ENCODE measurements around the gene PRKAB1. TPM values are rescaled to one million over a fixed set of nuclear protein-coding genes. Genes with fewer than 3 reads are reported as not detected.

PRKAB1 gene
- total RNA-seq, 1 experiment from 2014 or later = 32.3 TPM

GRCh38 chr12:119684711-119685369 is 16.9 kb downstream of the PRKAB1 start:
- no peak overlapping the region for H3K4me3 Mint-ChIP-seq
- H3K4me1 Mint-ChIP-seq = peaks cover 7% of the 10 kb centered on the region
- no peaks in the 10 kb centered on the region for H3K27me3 Mint-ChIP-seq (ENCODE audit: low read depth)
- ChIA-PET POLR2A (no interaction called here), CTCF (interaction anchor here (0.5 to 2.8 kb wide), 3 partner anchors 10 to 885 kb away, joined by 3 to 15 read pairs (median 3); no protein-coding TSS in a partner anchor)
- TF ChIP-seq ATF3 (CRISPR knock-in tag; conservative IDR thresholded peaks at IDR 0.05) = no peak
- no peak for TF ChIP-seq ZBTB43 (CRISPR knock-in tag; IDR thresholded peaks at IDR 0.05)
- no peak for TF ChIP-seq E2F4 (CRISPR knock-in tag; IDR thresholded peaks at IDR 0.05; ENCODE audit: borderline replicate concordance, low read depth)
- no peaks in the 10 kb centered on the region for H3K9me3 Mint-ChIP-seq
- peaks cover 51% of the 10 kb centered on the region for H3K36me3 Mint-ChIP-seq
- DNase-seq (ENCODE audit: low spot score) (no peak), ATAC-seq (no peak)
- no peak overlapping the region for H3K27ac Mint-ChIP-seq

DNA sequence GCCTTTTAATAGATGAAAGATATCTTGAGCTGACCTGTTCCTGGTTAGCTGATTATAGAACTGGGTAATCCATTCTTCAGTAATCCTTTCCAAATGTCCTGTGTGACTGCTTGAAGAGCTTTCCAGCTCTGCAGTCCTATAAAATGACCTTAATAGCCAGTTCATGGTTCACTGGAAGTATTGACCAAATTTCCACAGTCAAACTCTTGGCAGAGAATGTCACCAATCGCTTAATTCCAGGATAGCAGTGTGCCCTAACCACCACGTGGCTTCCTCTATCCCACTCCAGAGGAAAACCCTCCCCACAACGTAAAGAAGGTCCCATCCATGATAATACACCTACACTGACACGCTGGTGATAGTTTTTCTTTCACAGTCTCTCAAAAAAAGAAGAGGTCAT is 17.4 kb downstream of the PRKAB1 start:
- Mint-ChIP-seq H3K27ac (no peak overlapping the region; the same call in 1 of the 2 replicates), H3K36me3 (peaks cover 49% of the 10 kb centered on the region), H3K27me3 (ENCODE audit: low read depth) (no peaks in the 10 kb centered on the region), H3K4me1 (peaks cover 7% of the 10 kb centered on the region), H3K9me3 (no peaks in the 10 kb centered on the region), H3K4me3 (no peak overlapping the region)
- no peak for TF ChIP-seq MXD4 (CRISPR knock-in tag; IDR thresholded peaks at IDR 0.05; ENCODE audit: borderline replicate concordance)
- TF ChIP-seq GRHL2 (CRISPR knock-in tag; IDR thresholded peaks at IDR 0.05; ENCODE audit: insufficient replicate concordance, severe bottlenecking) = no peak
- TF ChIP-seq ZNF671 (CRISPR knock-in tag; IDR thresholded peaks at IDR 0.05) = no peak
- TF ChIP-seq ATF6 (CRISPR knock-in tag; IDR thresholded peaks at IDR 0.05) = no peak
- TF ChIP-seq ZNF425 (CRISPR knock-in tag; conservative IDR thresholded peaks at IDR 0.05) = no peak
- no peak for TF ChIP-seq STAT6 (CRISPR knock-in tag; conservative IDR thresholded peaks at IDR 0.05; ENCODE audit: low read depth)
- TF ChIP-seq ZNF423 (CRISPR knock-in tag; IDR thresholded peaks at IDR 0.05) = no peak
- no peak for TF ChIP-seq ZNF263 (CRISPR knock-in tag; IDR thresholded peaks at IDR 0.05; ENCODE audit: low read depth)
- TF ChIP-seq TP53 (CRISPR knock-in tag; IDR thresholded peaks at IDR 0.05) = no peak
- no peak for TF ChIP-seq FOXP1 (CRISPR knock-in tag; IDR thresholded peaks at IDR 0.05; ENCODE audit: borderline replicate concordance)
- no peak for TF ChIP-seq E2F4 (CRISPR knock-in tag; IDR thresholded peaks at IDR 0.05; ENCODE audit: borderline replicate concordance, low read depth)
- no peak for TF ChIP-seq GTF2I (CRISPR knock-in tag; conservative IDR thresholded peaks at IDR 0.05)
- no peak for TF ChIP-seq NR3C1 (CRISPR knock-in tag; conservative IDR thresholded peaks at IDR 0.05; ENCODE audit: low read depth)
- TF ChIP-seq PRRX2 (CRISPR knock-in tag; IDR thresholded peaks at IDR 0.05) = no peak
- TF ChIP-seq ETV6 (CRISPR knock-in tag; IDR thresholded peaks at IDR 0.05) = no peak
- TF ChIP-seq KAT7 (CRISPR knock-in tag; IDR thresholded peaks at IDR 0.05; ENCODE audit: borderline replicate concordance) = no peak
- TF ChIP-seq RORB (CRISPR knock-in tag; IDR thresholded peaks at IDR 0.05) = no peak
- TF ChIP-seq, protein P1, sequence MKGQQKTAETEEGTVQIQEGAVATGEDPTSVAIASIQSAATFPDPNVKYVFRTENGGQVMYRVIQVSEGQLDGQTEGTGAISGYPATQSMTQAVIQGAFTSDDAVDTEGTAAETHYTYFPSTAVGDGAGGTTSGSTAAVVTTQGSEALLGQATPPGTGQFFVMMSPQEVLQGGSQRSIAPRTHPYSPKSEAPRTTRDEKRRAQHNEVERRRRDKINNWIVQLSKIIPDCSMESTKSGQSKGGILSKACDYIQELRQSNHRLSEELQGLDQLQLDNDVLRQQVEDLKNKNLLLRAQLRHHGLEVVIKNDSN (CRISPR knock-in tag; IDR thresholded peaks at IDR 0.05) = no peak
- TF ChIP-seq CBFB (CRISPR knock-in tag; IDR thresholded peaks at IDR 0.05; ENCODE audit: low read depth) = no peak
- POLR2A ChIA-PET = no interaction called here
- CTCF ChIA-PET = interaction anchor here (1.2 to 2.8 kb wide), 2 partner anchors 10 to 217 kb away, joined by 3 to 15 read pairs; no protein-coding TSS in a partner anchor
- DNase-seq (ENCODE audit: low spot score) (no peak), ATAC-seq (no peak)
